ENCODE measurements around the gene IQSEC1. TPM values are rescaled to one million over a fixed set of nuclear protein-coding genes. Genes with fewer than 3 reads are reported as not detected.
"Not testable (repeated sequence)": the region's sequence is repeated elsewhere in the genome, so short reads cannot be mapped to it uniquely, and the experiment has no call there.

The IQSEC1 gene
- polyA plus RNA-seq, 4 donors = 27.2 to 45.5 (median 34.7) TPM

GRCh38 chr3:12886736-12887135 is 186.5 kb downstream of the IQSEC1 start:
- DNase-seq (ENCODE audit: low read depth in 4 of 4, low spot score in 3 of 4) = no peak

GRCh38 chr3:12886106-12886679 is 187.0 kb downstream of the IQSEC1 start:
- DNase-seq (ENCODE audit: low read depth in 4 of 4, low spot score in 3 of 4) = no peak

GRCh38 chr3:12885583-12885930 is 187.7 kb downstream of the IQSEC1 start:
- no peak for DNase-seq (ENCODE audit: low read depth in 4 of 4, low spot score in 3 of 4)

GRCh38 chr3:12884790-12885582 is 188.2 kb downstream of the IQSEC1 start:
- DNase-seq (ENCODE audit: low read depth in 4 of 4, low spot score in 3 of 4) = no peak

GRCh38 chr3:12884186-12884680 is 189.0 kb downstream of the IQSEC1 start:
- DNase-seq (ENCODE audit: low read depth in 4 of 4, low spot score in 3 of 4) = no peak

- no peak for DNase-seq (ENCODE audit: low read depth in 4 of 4, low spot score in 3 of 4)
Observed at GRCh38 chr3:12882336-12883310, 190.6 kb downstream of the IQSEC1 start.

- not testable (repeated sequence) for DNase-seq (ENCODE audit: low read depth in 4 of 4, low spot score in 3 of 4)
Observed at GRCh38 chr3:12881858-12882257, 191.4 kb downstream of the IQSEC1 start.

- DNase-seq (ENCODE audit: low read depth in 4 of 4, low spot score in 3 of 4) = no peak
Observed at GRCh38 chr3:12879191-12879815, 193.9 kb downstream of the IQSEC1 start.

GRCh38 chr3:12878758-12879157 is 194.5 kb downstream of the IQSEC1 start:
- not testable (repeated sequence) for DNase-seq (ENCODE audit: low read depth in 4 of 4, low spot score in 3 of 4)

GRCh38 chr3:12878141-12878574 is 195.1 kb downstream of the IQSEC1 start:
- DNase-seq (ENCODE audit: low read depth in 4 of 4, low spot score in 3 of 4) = no peak

GRCh38 chr3:12877040-12877439 is 196.2 kb downstream of the IQSEC1 start:
- DNase-seq (ENCODE audit: low read depth in 4 of 4, low spot score in 3 of 4) = no peak

GRCh38 chr3:12875857-12876836 is 197.1 kb downstream of the IQSEC1 start:
- peak in 1 of 4 donors; percentile 46 for DNase-seq (ENCODE audit: low read depth in 4 of 4, low spot score in 3 of 4)

- no peak for DNase-seq (ENCODE audit: low read depth in 4 of 4, low spot score in 3 of 4)
Observed at GRCh38 chr3:12871404-12871983, 201.7 kb downstream of the IQSEC1 start.

GRCh38 chr3:12870942-12871341 is 202.3 kb downstream of the IQSEC1 start:
- no peak for DNase-seq (ENCODE audit: low read depth in 4 of 4, low spot score in 3 of 4)

- peak in 2 of 4 donors; percentile 27 to 33 for DNase-seq (ENCODE audit: low read depth in 4 of 4, low spot score in 3 of 4)
Observed at GRCh38 chr3:12869035-12869621, 204.1 kb downstream of the IQSEC1 start.

GRCh38 chr3:12868039-12869034 is 204.9 kb downstream of the IQSEC1 start:
- peak; percentile 59 to 73 (median 66) for DNase-seq (ENCODE audit: low read depth in 4 of 4, low spot score in 3 of 4)

- DNase-seq (ENCODE audit: low read depth in 4 of 4, low spot score in 3 of 4) = no peak
Observed at GRCh38 chr3:12866836-12867235, 206.4 kb downstream of the IQSEC1 start.

All from left renal pelvis (tissue), 4 donors.